ENCODE results near the gene BABAM2.
A peak's percentile ranks its signal among the peaks of the same experiment; 100 is the strongest.
"Not testable (repeated sequence)": the region's sequence is repeated elsewhere in the genome, so short reads cannot be mapped to it uniquely, and the experiment has no call there.

BABAM2 gene

GRCh38 chr2:27978761-27979160 is 88.2 kb downstream of the BABAM2 start:
- CTCF ChIA-PET, H3K27ac Mint-ChIP-seq, H3K27me3 Mint-ChIP-seq, DNase-seq, H3K4me3 Mint-ChIP-seq: not testable (repeated sequence)
- Mint-ChIP-seq H3K4me1 (peaks cover 17% of the 10 kb centered on the region), H3K9me3 (peaks cover 11% of the 10 kb centered on the region), H3K36me3 (peaks cover 22% of the 10 kb centered on the region)

- H3K27me3 Mint-ChIP-seq = no peaks in the 10 kb centered on the region
- peaks cover 17% of the 10 kb centered on the region for H3K4me1 Mint-ChIP-seq
- H3K9me3 Mint-ChIP-seq = peaks cover 17% of the 10 kb centered on the region
- peaks cover 24% of the 10 kb centered on the region for H3K36me3 Mint-ChIP-seq
- DNase-seq = no peak
- H3K27ac Mint-ChIP-seq = no peak overlapping the region
- H3K4me3 Mint-ChIP-seq = no peak overlapping the region
- CTCF ChIA-PET = no interaction called here
Measured at GRCh38 chr2:27980242-27980641, 89.7 kb downstream of the BABAM2 start.

DNA sequence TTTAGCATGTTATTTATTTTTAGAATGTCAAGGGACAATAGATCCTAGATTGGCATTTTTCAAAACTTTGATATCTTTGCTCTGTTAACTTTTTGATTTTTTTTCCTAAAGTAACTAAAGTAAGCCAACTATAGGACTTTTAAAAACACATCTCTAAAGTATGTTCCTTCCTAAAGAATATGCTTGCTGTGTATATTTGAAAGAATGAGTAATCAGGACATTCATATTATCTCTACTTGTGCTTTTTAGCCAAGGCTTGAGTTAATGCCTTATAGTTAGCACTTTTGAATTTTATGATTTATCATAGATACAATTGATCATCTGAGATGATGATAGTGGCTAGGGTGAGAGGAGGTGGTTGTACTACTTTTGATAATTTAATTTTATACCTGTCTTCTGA is 93.6 kb downstream of the BABAM2 start:
- no peak for DNase-seq
- peaks cover 12% of the 10 kb centered on the region for H3K9me3 Mint-ChIP-seq
- H3K4me1 Mint-ChIP-seq = peaks cover 32% of the 10 kb centered on the region
- no peak overlapping the region for H3K4me3 Mint-ChIP-seq
- H3K27me3 Mint-ChIP-seq = no peaks in the 10 kb centered on the region
- H3K36me3 Mint-ChIP-seq = peaks cover 19% of the 10 kb centered on the region
- H3K27ac Mint-ChIP-seq = no peak overlapping the region
- CTCF ChIA-PET = no interaction called here

DNA sequence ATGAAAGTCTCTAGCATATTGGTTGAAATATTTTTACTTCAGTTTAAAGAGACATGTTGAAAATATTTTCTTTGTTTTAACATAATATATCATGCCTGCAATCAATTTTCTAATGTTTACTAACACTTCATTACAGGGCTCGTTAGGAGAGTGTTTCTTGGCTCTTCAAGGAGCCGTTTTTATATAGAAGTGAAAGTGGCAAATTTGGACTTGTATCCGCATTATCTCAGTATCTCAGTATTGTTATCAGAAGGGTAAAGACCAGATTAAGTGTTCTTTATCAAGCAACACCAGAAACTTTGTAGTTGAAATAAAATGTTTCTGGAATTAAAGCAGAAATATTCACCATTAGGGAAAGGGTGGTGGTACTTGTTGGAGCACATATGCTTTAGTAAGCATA is 97.8 kb downstream of the BABAM2 start:
- peaks cover 29% of the 10 kb centered on the region for H3K36me3 Mint-ChIP-seq
- H3K27ac Mint-ChIP-seq = peak overlapping the region; percentile 79
- CTCF ChIA-PET = no interaction called here
- no peaks in the 10 kb centered on the region for H3K27me3 Mint-ChIP-seq
- peak overlapping the region; percentile 14 for H3K4me3 Mint-ChIP-seq
- no peak for DNase-seq
- peaks cover 38% of the 10 kb centered on the region for H3K4me1 Mint-ChIP-seq
- H3K9me3 Mint-ChIP-seq = peaks cover 17% of the 10 kb centered on the region

DNA sequence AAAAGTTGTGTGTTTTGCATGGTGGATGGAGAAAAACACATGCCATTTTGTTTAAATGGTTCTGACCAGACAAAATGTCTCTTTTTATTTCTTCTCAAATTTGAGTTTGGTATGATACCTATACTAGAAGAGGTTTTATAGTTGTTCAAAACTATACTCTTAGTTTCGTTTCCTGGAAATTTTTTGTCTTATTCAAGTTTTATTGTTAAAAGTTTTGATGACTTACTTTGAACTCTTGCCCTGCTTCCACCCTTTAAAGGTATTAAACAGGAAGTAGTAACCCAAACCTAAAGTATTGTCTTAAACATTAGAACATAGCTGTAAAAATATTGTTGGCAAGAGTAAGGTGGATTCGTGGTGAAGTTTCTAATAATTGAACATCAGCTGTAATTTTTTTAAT is 98.2 kb downstream of the BABAM2 start:
- peak overlapping the region; percentile 14 for H3K4me3 Mint-ChIP-seq
- peak overlapping the region; percentile 79 for H3K27ac Mint-ChIP-seq
- CTCF ChIA-PET = interaction anchor here (1.1 kb wide), 1 partner anchor 17 kb away, joined by 3 read pairs; no protein-coding TSS in a partner anchor

GRCh38 chr2:27989149-27989548 is 98.6 kb downstream of the BABAM2 start:
- peak overlapping the region; percentile 79 for H3K27ac Mint-ChIP-seq
- H3K4me1 Mint-ChIP-seq = peaks cover 38% of the 10 kb centered on the region
- no peak for DNase-seq
- H3K36me3 Mint-ChIP-seq = peaks cover 29% of the 10 kb centered on the region
- H3K9me3 Mint-ChIP-seq = peaks cover 17% of the 10 kb centered on the region
- H3K27me3 Mint-ChIP-seq = no peaks in the 10 kb centered on the region
- no peak overlapping the region for H3K4me3 Mint-ChIP-seq
- CTCF ChIA-PET = interaction anchor here (1.1 kb wide), 1 partner anchor 16 kb away, joined by 3 read pairs; no protein-coding TSS in a partner anchor

More for the DNA sequence above, 98.2 kb downstream of the BABAM2 start:
- H3K36me3 Mint-ChIP-seq = peaks cover 29% of the 10 kb centered on the region
- H3K27me3 Mint-ChIP-seq = no peaks in the 10 kb centered on the region
- peaks cover 17% of the 10 kb centered on the region for H3K9me3 Mint-ChIP-seq
- DNase-seq = no peak
- peaks cover 38% of the 10 kb centered on the region for H3K4me1 Mint-ChIP-seq

- no peak for DNase-seq
- Mint-ChIP-seq H3K27me3 (no peaks in the 10 kb centered on the region), H3K36me3 (peaks cover 36% of the 10 kb centered on the region), H3K27ac (no peak overlapping the region), H3K4me3 (no peak overlapping the region), H3K9me3 (peaks cover 10% of the 10 kb centered on the region), H3K4me1 (peaks cover 38% of the 10 kb centered on the region)
- CTCF ChIA-PET = interaction anchor here (0.5 kb wide), 1 partner anchor 14 kb away, joined by 3 read pairs; no protein-coding TSS in a partner anchor
Measured at GRCh38 chr2:27990030-27990590, 99.6 kb downstream of the BABAM2 start.

DNA sequence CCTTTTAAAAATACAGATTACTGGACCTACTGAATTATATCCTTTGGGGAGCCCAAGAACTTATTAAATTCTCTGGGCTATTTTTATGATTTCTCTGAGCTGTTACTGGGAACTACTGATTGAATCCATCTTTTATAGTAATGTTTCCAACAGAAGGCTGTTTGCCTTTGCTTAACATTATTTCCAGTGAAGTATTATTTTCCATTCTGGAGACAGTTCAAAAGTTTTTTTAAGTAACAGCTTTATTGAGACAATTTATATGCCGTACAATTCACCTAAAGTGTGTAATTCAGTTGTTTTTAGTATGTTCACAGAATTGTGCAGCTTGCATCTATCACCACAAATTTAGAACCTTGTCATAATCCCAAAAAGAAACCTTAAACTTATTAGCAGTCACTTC is 100.6 kb downstream of the BABAM2 start:
- Mint-ChIP-seq H3K4me3 (no peak overlapping the region), H3K27ac (no peak overlapping the region), H3K9me3 (peaks cover 10% of the 10 kb centered on the region), H3K36me3 (peaks cover 41% of the 10 kb centered on the region), H3K4me1 (peaks cover 38% of the 10 kb centered on the region), H3K27me3 (no peaks in the 10 kb centered on the region)
- CTCF ChIA-PET = no interaction called here
- no peak for DNase-seq

DNA sequence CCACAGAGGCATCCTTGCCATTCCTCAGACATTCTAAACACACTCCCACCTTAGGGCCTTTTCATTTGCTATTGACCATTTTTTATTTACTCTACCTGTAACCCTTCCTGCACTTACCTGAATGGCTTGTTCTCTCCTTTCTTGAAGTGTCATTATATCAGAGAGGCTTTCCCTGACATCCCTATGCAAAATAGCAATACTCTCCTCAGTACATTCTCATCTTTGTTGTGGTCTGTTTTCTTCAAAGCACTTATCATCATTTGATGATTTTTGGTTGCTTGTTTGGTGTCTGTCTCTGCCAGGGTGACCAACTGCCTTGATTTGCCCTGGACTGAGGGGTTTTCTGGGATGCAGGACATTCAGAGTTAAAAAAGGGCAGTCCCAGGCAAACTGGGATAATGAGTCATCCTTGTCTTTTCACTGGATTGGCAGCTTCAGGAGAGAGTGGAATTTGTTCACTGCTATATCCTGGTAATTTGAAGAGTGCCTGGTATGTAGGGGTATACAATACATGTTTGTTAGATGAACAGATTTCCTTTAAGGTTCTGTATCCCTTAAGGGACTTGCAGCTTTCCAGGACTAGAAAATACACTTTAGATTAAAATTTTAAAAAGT is 102.4 kb downstream of the BABAM2 start:
- no peak for DNase-seq
- H3K27ac Mint-ChIP-seq = no peak overlapping the region
- no peak overlapping the region for H3K4me3 Mint-ChIP-seq
- H3K9me3 Mint-ChIP-seq = peaks cover 10% of the 10 kb centered on the region
- H3K4me1 Mint-ChIP-seq = peaks cover 28% of the 10 kb centered on the region
- CTCF ChIA-PET = no interaction called here
- H3K36me3 Mint-ChIP-seq = peaks cover 45% of the 10 kb centered on the region
- H3K27me3 Mint-ChIP-seq = no peaks in the 10 kb centered on the region

GRCh38 chr2:27993402-27993787 is 102.9 kb downstream of the BABAM2 start:
- no peaks in the 10 kb centered on the region for H3K27me3 Mint-ChIP-seq
- H3K9me3 Mint-ChIP-seq = peaks cover 9% of the 10 kb centered on the region
- no peak overlapping the region for H3K27ac Mint-ChIP-seq
- H3K4me1 Mint-ChIP-seq = peaks cover 23% of the 10 kb centered on the region
- H3K4me3 Mint-ChIP-seq = no peak overlapping the region
- CTCF ChIA-PET = no interaction called here
- peaks cover 42% of the 10 kb centered on the region for H3K36me3 Mint-ChIP-seq
- DNase-seq = no peak

GRCh38 chr2:27993950-27994728 is 103.6 kb downstream of the BABAM2 start:
- peaks cover 37% of the 10 kb centered on the region for H3K36me3 Mint-ChIP-seq
- CTCF ChIA-PET = interaction anchor here (0.5 kb wide), 1 partner anchor 141 kb away, joined by 4 read pairs; no protein-coding TSS in a partner anchor
- H3K27me3 Mint-ChIP-seq = no peaks in the 10 kb centered on the region

GRCh38 chr2:27996156-27996922 is 105.8 kb downstream of the BABAM2 start:
- Mint-ChIP-seq H3K4me3 (no peak overlapping the region), H3K9me3 (peaks cover under 1% of the 10 kb centered on the region), H3K4me1 (peaks cover 5% of the 10 kb centered on the region), H3K27me3 (no peaks in the 10 kb centered on the region), H3K36me3 (peaks cover 29% of the 10 kb centered on the region), H3K27ac (no peak overlapping the region)
- no peak for DNase-seq
- CTCF ChIA-PET = interaction anchor here (0.6 kb wide), 1 partner anchor 49 kb away, joined by 3 read pairs; no protein-coding TSS in a partner anchor

More at GRCh38 chr2:27993950-27994728, 103.6 kb downstream of the BABAM2 start:
- Mint-ChIP-seq H3K27ac (no peak overlapping the region), H3K4me3 (no peak overlapping the region), H3K9me3 (peaks cover 6% of the 10 kb centered on the region), H3K4me1 (peaks cover 16% of the 10 kb centered on the region)
- DNase-seq = no peak

DNA sequence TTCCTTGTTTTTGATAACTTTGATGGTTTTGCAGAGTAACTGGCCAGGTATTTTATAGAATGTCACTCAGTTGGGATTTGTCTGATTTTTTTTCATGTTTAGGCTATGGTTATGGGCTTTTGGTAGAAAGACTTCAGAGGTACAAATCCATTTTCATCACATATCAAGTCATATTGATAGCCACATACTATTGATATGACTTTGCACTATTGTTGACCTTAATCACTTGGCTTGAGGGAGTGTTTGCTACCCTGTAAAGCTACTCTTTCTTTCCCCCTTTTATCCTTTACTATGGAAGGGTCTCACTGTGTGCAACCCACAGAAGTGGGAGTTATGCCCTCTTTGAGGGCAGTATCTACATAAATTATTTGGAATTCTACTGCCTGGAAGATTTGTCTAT is 109.8 kb downstream of the BABAM2 start:
- Mint-ChIP-seq H3K9me3 (no peaks in the 10 kb centered on the region), H3K27ac (no peak overlapping the region), H3K4me3 (no peak overlapping the region), H3K4me1 (peaks cover 13% of the 10 kb centered on the region), H3K36me3 (peaks cover 21% of the 10 kb centered on the region), H3K27me3 (no peaks in the 10 kb centered on the region)
- DNase-seq = no peak
- CTCF ChIA-PET = no interaction called here

- H3K27ac Mint-ChIP-seq = no peak overlapping the region
- peaks cover 14% of the 10 kb centered on the region for H3K36me3 Mint-ChIP-seq
- H3K4me1 Mint-ChIP-seq = peaks cover 13% of the 10 kb centered on the region
Measured at GRCh38 chr2:28002181-28002580, 111.7 kb downstream of the BABAM2 start.

More at GRCh38 chr2:28002181-28002580, 111.7 kb downstream of the BABAM2 start:
- H3K9me3 Mint-ChIP-seq = no peaks in the 10 kb centered on the region
- no peak overlapping the region for H3K4me3 Mint-ChIP-seq
- H3K27me3 Mint-ChIP-seq = no peaks in the 10 kb centered on the region
- DNase-seq = no peak
- CTCF ChIA-PET = no interaction called here

Measured in activated naive CD4-positive, alpha-beta T cell treated with anti-CD3 and anti-CD28 coated beads, Interleukin-2, amount 10 ng/mL, durations not matched to agents 7 days and 5 days (primary cell).